HG02642 (cell line): ENCODE results near the gene FREY1.
A peak's percentile ranks its signal among the peaks of the same experiment; 100 is the strongest.
"Not testable (repeated sequence)": the region's sequence is repeated elsewhere in the genome, so short reads cannot be mapped to it uniquely, and the experiment has no call there.

Source experiments
- ATAC-seq: cut with Tn5 transposase; IDR thresholded peaks from one replicate; pipeline ENCODE4 v1.9.1; 2021; ENCODE audit warnings: mild to moderate bottlenecking; ENCODE audit not compliant: unreplicated experiment, poor library complexity

The FREY1 gene

GRCh38 chr11:45917623-45918330 lies 10.7 kb upstream of the FREY1 start, which contains the start of gene PEX16:
Gene PEX16 (minus strand): TSS chr11:45917877. CDS start chr11:45917811, 66 bp downstream.
- ATAC-seq = peak; percentile 87

GRCh38 chr11:45917286-45917622 lies 10.2 kb upstream of the FREY1 start:
- ATAC-seq = peak; percentile 0

GRCh38 chr11:45915446-45915845 lies 8.4 kb upstream of the FREY1 start:
- no peak for ATAC-seq

- no peak for ATAC-seq
These were observed 7.0 kb upstream of the FREY1 start for GRCh38 chr11:45913942-45914635.

GRCh38 chr11:45913514-45913913 lies 6.4 kb upstream of the FREY1 start:
- ATAC-seq = no peak

- ATAC-seq = no peak
These were observed 3.6 kb upstream of the FREY1 start for GRCh38 chr11:45910623-45911022.

- ATAC-seq = no peak
These were observed 2.8 kb upstream of the FREY1 start for GRCh38 chr11:45909594-45910475.

GRCh38 chr11:45907911-45908370 lies 870 bp upstream of the FREY1 start:
- no peak for ATAC-seq

GRCh38 chr11:45906096-45906682 lies 882 bp downstream of the FREY1 start:
- ATAC-seq = no peak

GRCh38 chr11:45905576-45905975 lies 1.5 kb downstream of the FREY1 start:
- ATAC-seq = not testable (repeated sequence)

GRCh38 chr11:45905095-45905494 lies 2.0 kb downstream of the FREY1 start:
- no peak for ATAC-seq

GRCh38 chr11:45904309-45904915 lies 2.7 kb downstream of the FREY1 start:
- no peak for ATAC-seq

- ATAC-seq = no peak
These were observed 4.4 kb downstream of the FREY1 start for GRCh38 chr11:45902452-45903380.

- ATAC-seq = no peak
These were observed 5.4 kb downstream of the FREY1 start for GRCh38 chr11:45901626-45902025.

- no peak for ATAC-seq
These were observed 6.0 kb downstream of the FREY1 start for GRCh38 chr11:45900916-45901617.

GRCh38 chr11:45900175-45900800 lies 6.8 kb downstream of the FREY1 start:
- peak; percentile 10 for ATAC-seq

- peak; percentile 68 for ATAC-seq
These were observed 7.5 kb downstream of the FREY1 start for GRCh38 chr11:45899448-45900174.
